Lung (tissue), 16 donors: ENCODE results near the gene ZNF182. TPM values are rescaled to one million over a fixed set of nuclear protein-coding genes. Genes with fewer than 3 reads are reported as not detected.

Experiments
- ATAC-seq: fragments of 200-7000 bp; cut with Tn5 transposase; one replicate; pipeline ENCODE4 v1.9.1; 2020; ENCODE audit warnings: moderate number of reproducible peaks; ENCODE audit not compliant: insufficient read depth, low FRiP score
- DNase-seq, 3 donors: peaks; one replicate each; pipeline ENCODE4 v3.0.0-alpha.2; 2013 to 2017
- H3K27ac ChIP-seq, 2 donors: one replicate each; pipeline ENCODE4 v1.5.1; 2013; ENCODE audit warnings: mild to moderate bottlenecking in 2 of 2, moderate library complexity in 2 of 2, control low read depth in 1 of 2, inconsistent platforms in 1 of 2, low read depth in 1 of 2, low read length in 1 of 2
- H3K27me3 ChIP-seq, 3 donors: one replicate each; pipeline ENCODE4 v1.5.1; 2013; ENCODE audit warnings: low read length in 2 of 3; ENCODE audit not compliant: control insufficient read depth in 3 of 3, insufficient read depth in 3 of 3
- H3K36me3 ChIP-seq, 4 donors: one replicate each; pipeline ENCODE4 v1.5.1; 2013; ENCODE audit warnings: low read length in 4 of 4, mild to moderate bottlenecking in 1 of 4, moderate library complexity in 1 of 4; ENCODE audit not compliant: control insufficient read depth in 4 of 4, insufficient read depth in 4 of 4
- H3K4me1 ChIP-seq, 5 donors: one replicate each; pipeline ENCODE4 v1.5.1; 2013; ENCODE audit warnings: low read length in 5 of 5, mild to moderate bottlenecking in 2 of 5, moderate library complexity in 1 of 5; ENCODE audit not compliant: control insufficient read depth in 5 of 5, insufficient read depth in 5 of 5
- H3K4me3 ChIP-seq: one replicate; pipeline ENCODE4 v1.5.1; 2013; ENCODE audit warnings: mild to moderate bottlenecking, control low read depth, moderate library complexity
- H3K9ac ChIP-seq, 2 donors: one replicate each; pipeline ENCODE4 v1.5.1; 2013; ENCODE audit warnings: low read length in 2 of 2, control low read depth in 1 of 2; ENCODE audit not compliant: insufficient read depth in 1 of 2
- H3K9me3 ChIP-seq, 4 donors: one replicate each; pipeline ENCODE4 v1.5.1; 2013; ENCODE audit warnings: low read length in 3 of 4, mild to moderate bottlenecking in 1 of 4, moderate library complexity in 1 of 4; ENCODE audit not compliant: control insufficient read depth in 4 of 4, insufficient read depth in 3 of 4
- WGBS, 2 donors: extraction: QIAGEN DNeasy Blood & Tissue Kit; methylation state at CpG; one replicate each; pipeline ENCODE4 v1.1.7; 2013; 5-methylcytosine and 5-hydroxymethylcytosine counted together
- long read RNA-seq, 5 donors: transcript quantifications; one replicate each; lab custom pipeline, GENCODE V29; 2026
- polyA plus RNA-seq, 2 donors: library from polyadenylated mRNA; stranded (reverse); fragments of 200-250 nt; gene quantifications; one replicate each; pipeline ENCODE4 v1.2.1, GENCODE V29; 2013
- total RNA-seq, 2 donors: library from RNA; depleted of rRNA in 1 of 2; stranded (reverse); fragments of >200 nt in 1 of 2; gene quantifications; one replicate each; pipeline ENCODE4 v1.2.1, GENCODE V29; 2014 to 2021
- TF ChIP-seq, protein P1 (sequence below): IDR thresholded peaks from 2 replicates; pipeline ENCODE4 v1.5.1; 2012; ENCODE audit warnings: mild to moderate bottlenecking; ENCODE audit errors: control extremely low read depth, extremely low read depth
- donor health status: control.
- donor health status: control.
- donor health status: Bipolar disorder and iron deficiency.
- donor health status: healthy.
- donor health status: DM: yes; HTN: yes; CAD: no.

The ZNF182 gene
- total RNA-seq (1 to 10 TPM; 4.7 to 9.5 TPM), polyA plus RNA-seq (1 to 10 TPM; 2.7 to 2.9 TPM)
- long read RNA-seq, donor 1, partial matches to known transcripts: 0 of 2 reads
- long read RNA-seq, donor 1, other reads (novel, unspliced or antisense): 0 of 2 reads
- long read RNA-seq, donor 2: 0 reads
- long read RNA-seq, donor 3, partial matches to known transcripts: 0 of 1 reads
- long read RNA-seq, donor 3, other reads (novel, unspliced or antisense): 0 of 1 reads
- long read RNA-seq, donor 4: 0 reads
- long read RNA-seq, donor 5: 0 reads

DNA sequence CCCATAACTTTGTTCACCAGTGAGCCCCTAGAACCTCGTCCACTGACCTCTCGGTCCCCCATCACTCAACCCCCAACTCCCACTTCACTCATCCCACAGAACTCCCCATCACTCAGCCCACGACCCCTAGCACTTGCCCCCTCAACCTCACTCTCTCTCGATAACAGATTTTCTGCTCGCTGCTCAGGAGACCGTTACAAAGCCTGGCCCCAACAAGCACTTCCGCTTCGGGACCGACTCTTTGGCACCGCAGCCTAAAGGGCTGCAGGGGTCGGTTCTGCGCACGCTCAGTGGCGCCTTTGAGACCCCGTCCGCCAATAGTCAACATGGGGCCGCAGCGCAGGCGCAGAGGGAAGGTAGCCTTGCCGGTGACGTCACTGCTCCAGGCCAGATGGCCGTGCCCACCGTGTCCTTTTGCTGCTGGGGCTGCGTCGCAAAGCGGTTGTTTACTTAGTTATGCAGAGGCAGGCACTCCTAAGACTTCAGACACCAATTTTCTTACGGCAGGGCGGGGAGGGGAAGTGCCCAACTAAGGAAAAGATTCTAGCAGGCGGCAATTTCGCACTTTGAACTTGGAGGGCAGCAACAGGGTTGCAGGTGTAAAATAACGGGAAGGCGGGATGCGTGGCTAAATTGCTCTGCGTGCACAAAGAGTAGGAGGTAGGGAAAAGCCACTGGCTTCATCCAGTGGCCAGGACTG lies at the start of gene ZNF182:
TSS of gene ZNF182 (minus strand) at position 232 of the 700 bp plus-strand sequence. CDS start 1,380 bp downstream, outside the sequence.
- H3K4me1 ChIP-seq: no peaks in the 10 kb centered on the region
- H3K36me3 ChIP-seq: no peaks in the 10 kb centered on the region
- DNase-seq (peak; percentile 95 to 96 (median 96)), ATAC-seq (peak; percentile 89)
- peak within 1 kb of the TSS; percentile 60 to 81 for H3K27ac ChIP-seq
- TF ChIP-seq, protein P1, sequence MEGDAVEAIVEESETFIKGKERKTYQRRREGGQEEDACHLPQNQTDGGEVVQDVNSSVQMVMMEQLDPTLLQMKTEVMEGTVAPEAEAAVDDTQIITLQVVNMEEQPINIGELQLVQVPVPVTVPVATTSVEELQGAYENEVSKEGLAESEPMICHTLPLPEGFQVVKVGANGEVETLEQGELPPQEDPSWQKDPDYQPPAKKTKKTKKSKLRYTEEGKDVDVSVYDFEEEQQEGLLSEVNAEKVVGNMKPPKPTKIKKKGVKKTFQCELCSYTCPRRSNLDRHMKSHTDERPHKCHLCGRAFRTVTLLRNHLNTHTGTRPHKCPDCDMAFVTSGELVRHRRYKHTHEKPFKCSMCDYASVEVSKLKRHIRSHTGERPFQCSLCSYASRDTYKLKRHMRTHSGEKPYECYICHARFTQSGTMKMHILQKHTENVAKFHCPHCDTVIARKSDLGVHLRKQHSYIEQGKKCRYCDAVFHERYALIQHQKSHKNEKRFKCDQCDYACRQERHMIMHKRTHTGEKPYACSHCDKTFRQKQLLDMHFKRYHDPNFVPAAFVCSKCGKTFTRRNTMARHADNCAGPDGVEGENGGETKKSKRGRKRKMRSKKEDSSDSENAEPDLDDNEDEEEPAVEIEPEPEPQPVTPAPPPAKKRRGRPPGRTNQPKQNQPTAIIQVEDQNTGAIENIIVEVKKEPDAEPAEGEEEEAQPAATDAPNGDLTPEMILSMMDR: no peak
- peak within 1 kb of the TSS; percentile 56 for H3K4me3 ChIP-seq
- WGBS, 2 donors: 0 to 35% methylated on average over 29 to 34 of the region's 34 CpGs
- H3K9ac ChIP-seq: peak within 1 kb of the TSS; percentile 81 to 92
- no peaks in the 10 kb centered on the region for H3K27me3 ChIP-seq
- peaks cover 0 to 6% (median 0%) of the 10 kb centered on the region in 4 donors for H3K9me3 ChIP-seq

DNA sequence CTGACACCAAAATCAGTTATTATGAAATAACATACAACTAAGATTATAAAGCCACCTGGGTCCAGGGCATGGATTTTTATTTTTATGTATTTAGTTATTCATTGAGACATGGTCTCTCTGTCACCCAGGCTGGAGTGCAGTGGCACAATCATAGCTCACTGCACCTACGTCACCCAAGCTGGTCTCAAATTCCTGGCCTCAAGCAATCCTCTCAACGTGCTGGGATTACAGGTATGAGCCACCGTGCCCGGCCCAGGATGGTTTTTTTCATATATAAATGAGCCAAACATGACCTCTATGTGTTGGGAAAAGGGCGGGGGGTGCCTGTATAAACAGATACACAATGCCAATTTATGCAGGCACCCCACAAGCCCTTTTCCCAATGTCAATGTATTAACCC lies 43.1 kb upstream of the ZNF182 start:
- Histone ChIP-seq H3K27ac (no peak overlapping the region), H3K4me3 (no peak overlapping the region)
- TF ChIP-seq, protein P1: no peak

DNA sequence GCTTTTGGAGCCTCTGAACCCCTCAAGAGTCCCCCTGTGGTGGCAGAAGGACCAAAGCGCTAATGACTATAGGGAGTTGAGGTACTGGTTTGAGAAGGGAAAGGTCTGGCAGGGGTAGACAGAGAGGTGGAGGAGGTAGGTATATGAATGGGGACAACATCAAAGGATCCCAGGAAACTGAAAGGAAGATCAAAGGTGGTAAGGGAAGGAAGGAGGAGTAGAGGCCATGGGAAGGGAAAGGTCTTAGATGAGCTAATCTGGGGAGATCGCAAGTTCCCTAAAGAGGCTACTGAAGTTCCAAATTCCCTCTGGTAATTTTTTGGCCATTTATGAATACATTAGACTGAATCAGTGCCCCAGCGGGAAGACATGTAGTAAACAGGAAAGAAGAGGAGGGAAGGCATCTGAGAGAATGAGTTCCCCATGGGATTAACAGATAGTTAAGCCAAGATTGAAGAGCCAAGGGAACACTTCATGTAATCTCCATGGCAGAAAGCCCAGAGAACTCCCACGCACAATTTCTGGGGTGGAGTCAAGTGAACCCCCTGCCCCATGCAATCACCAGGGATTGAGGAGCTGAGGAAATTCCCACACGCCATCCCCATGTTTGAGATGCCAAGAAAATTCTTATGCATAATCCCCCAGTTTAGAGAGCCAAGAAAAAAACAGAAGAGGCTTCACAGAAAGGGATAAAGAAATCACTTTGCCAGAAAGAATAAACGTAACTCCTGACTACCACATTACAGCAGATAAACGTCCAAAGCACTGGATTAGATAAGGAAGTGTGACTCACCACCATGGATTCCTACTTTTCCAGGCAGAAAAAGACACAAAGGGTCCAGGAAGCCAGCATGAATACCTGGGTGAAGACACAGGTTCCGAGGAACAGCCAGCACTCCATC lies 41.9 kb upstream of the ZNF182 start:
- Histone ChIP-seq H3K9ac (no peak overlapping the region), H3K27ac (peak overlapping the region in 1 of 2 donors; percentile 38), H3K4me1 (peaks cover 0 to 3% (median 0%) of the 10 kb centered on the region in 5 donors), H3K36me3 (no peaks in the 10 kb centered on the region), H3K9me3 (peaks cover 0 to 2% (median 0%) of the 10 kb centered on the region in 4 donors), H3K4me3 (no peak overlapping the region), H3K27me3 (no peaks in the 10 kb centered on the region)
- ATAC-seq (no peak), DNase-seq (peak; percentile 39 to 74 (median 55))
- TF ChIP-seq, protein P1: no peak
- WGBS, 2 donors: 54 to 74% methylated on average over 8 of the region's 8 CpGs

More for the DNA sequence above, 43.1 kb upstream of the ZNF182 start:
- H3K9me3 ChIP-seq: peaks cover 0 to 2% (median 0%) of the 10 kb centered on the region in 4 donors
- no peak overlapping the region for H3K9ac ChIP-seq
- 63 to 75% methylated on average over 5 of the region's 5 CpGs for WGBS, 2 donors
- no peaks in the 10 kb centered on the region for H3K36me3 ChIP-seq
- DNase-seq (no peak), ATAC-seq (no peak)
- H3K4me1 ChIP-seq: peaks cover 0 to 3% (median 0%) of the 10 kb centered on the region in 5 donors
- no peaks in the 10 kb centered on the region for H3K27me3 ChIP-seq
